Fibroblast of the aortic adventitia (primary cell): ENCODE measurements around the gene VN1R4. TPM values are rescaled to one million over a fixed set of nuclear protein-coding genes. Genes with fewer than 3 reads are reported as not detected.
"Not testable (repeated sequence)": the region's sequence is repeated elsewhere in the genome, so short reads cannot be mapped to it uniquely, and the experiment has no call there.

ENCODE experiments used
- DNase-seq: peaks from one replicate; pipeline ENCODE4 v3.0.0-alpha.2; 2010; ENCODE audit warnings: low read depth
- H3K4me3 ChIP-seq: 2 replicates; pipeline ENCODE4 v1.5.1; 2011; ENCODE audit warnings: low read depth, mild to moderate bottlenecking, control low read depth, low read length, moderate library complexity
- total RNA-seq: library from RNA; depleted of rRNA; stranded (reverse); fragments of >200 nt; gene quantifications from 2 replicates; pipeline ENCODE4 v1.2.3, GENCODE V29; 2012; ENCODE audit warnings: low replicate concordance
- TF ChIP-seq, protein P1 (sequence below): IDR thresholded peaks from 2 replicates; pipeline ENCODE4 v1.5.1; 2011; ENCODE audit warnings: mild to moderate bottlenecking, low read length, control low read depth, inconsistent platforms; ENCODE audit not compliant: insufficient read depth

Gene VN1R4
- total RNA-seq, 1 donor: not detected

DNA sequence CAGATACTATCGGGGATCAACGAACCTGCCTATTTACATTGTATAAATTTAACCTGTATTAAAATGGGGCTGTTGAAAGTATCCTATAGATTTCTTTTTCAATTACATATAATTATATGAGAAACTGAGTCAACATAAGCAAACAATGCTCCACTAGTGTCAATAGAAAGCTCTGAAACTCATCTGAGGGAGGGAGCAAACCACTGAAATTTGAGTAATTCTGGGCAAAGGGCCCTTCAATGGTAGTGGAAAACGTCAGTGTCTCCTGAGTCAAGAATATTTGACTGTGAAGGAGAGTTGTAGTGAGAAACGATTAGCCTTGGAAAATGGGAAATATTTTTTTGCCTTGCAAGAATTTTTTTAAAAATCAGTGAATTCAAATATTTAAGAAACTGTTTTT lies 17.6 kb upstream of the VN1R4 start:
- H3K4me3 ChIP-seq: no peak overlapping the region
- TF ChIP-seq, protein P1, sequence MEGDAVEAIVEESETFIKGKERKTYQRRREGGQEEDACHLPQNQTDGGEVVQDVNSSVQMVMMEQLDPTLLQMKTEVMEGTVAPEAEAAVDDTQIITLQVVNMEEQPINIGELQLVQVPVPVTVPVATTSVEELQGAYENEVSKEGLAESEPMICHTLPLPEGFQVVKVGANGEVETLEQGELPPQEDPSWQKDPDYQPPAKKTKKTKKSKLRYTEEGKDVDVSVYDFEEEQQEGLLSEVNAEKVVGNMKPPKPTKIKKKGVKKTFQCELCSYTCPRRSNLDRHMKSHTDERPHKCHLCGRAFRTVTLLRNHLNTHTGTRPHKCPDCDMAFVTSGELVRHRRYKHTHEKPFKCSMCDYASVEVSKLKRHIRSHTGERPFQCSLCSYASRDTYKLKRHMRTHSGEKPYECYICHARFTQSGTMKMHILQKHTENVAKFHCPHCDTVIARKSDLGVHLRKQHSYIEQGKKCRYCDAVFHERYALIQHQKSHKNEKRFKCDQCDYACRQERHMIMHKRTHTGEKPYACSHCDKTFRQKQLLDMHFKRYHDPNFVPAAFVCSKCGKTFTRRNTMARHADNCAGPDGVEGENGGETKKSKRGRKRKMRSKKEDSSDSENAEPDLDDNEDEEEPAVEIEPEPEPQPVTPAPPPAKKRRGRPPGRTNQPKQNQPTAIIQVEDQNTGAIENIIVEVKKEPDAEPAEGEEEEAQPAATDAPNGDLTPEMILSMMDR: no peak
- DNase-seq: no peak

DNA sequence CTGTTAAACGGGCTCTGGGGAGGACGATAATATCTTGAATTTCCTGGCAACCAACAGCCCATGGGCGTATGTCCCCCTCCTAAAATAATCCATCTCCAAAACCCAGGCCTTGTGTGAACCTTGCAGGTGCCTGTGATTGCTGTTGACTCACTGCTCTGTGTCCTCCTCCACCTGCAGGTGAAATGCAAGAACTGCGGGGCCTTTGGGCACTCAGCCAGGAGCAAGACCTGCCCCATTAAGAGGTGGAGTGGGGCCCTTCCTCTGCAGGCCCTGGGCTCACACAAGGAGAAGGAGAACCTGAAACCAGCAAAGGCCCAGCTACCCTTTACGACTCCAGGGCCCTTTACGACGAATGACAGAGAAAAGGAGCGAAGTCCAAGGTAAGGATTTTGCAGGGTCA lies 14.4 kb upstream of the VN1R4 start:
- not testable (repeated sequence) for DNase-seq, H3K4me3 ChIP-seq

DNA sequence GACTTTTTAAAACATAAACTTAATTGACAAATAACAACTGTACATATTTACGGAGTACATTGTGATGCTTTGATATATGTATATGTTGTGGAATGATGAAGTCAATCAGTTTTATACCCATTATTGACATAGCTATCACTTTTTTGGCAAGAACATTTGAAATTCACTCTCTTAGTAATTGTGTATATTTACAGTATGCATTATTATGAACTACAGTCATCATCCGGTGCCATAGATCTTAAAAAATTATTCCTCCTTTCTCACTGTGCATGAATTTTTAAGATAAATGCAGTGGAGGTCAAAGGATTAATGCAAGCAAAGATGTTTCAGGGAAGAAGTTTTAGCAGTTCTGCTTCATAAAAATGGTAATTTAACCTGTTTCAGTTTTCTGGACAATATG lies 8.0 kb upstream of the VN1R4 start:
- no peak overlapping the region for H3K4me3 ChIP-seq
- no peak for DNase-seq
- TF ChIP-seq, protein P1: no peak

DNA sequence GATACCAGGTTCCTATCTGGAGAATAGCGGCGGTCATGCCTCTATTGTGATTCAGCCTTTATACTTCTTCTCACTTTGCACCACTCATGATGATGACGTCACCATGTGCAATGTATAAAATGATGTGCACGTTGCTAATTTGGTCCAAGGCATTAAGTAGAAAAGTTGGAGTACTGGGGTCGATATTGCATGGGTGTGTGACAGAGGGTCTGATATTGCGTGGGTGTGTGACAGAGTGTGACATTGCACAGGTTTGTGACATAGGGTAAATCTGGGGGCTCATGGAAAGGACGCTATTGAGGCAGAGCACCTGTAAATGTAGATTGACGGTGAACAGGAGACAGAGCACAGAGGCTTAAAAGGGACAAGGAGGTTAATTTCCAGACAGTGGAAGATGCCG lies 4.5 kb upstream of the VN1R4 start:
- TF ChIP-seq, protein P1: no peak
- H3K4me3 ChIP-seq: no peak overlapping the region
- no peak for DNase-seq

DNA sequence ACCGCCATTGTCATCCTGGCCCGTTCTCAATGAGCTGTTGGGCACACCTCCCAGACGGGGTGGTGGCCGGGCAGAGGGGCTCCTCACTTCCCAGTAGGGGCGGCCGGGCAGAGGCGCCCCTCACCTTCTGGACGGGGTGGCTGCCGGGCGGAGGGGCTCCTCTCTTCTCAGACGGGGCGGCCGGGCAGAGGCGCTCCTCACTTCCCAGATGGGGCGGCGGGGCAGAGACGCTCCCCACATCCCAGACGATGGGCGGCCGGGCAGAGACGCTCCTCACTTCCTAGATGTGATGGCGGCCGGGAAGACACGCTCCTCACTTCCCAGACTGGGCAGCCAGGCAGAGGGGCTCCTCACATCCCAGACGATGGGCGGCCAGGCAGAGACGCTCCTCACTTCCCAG lies 2.3 kb upstream of the VN1R4 start:
- H3K4me3 ChIP-seq, DNase-seq: not testable (repeated sequence)

DNA sequence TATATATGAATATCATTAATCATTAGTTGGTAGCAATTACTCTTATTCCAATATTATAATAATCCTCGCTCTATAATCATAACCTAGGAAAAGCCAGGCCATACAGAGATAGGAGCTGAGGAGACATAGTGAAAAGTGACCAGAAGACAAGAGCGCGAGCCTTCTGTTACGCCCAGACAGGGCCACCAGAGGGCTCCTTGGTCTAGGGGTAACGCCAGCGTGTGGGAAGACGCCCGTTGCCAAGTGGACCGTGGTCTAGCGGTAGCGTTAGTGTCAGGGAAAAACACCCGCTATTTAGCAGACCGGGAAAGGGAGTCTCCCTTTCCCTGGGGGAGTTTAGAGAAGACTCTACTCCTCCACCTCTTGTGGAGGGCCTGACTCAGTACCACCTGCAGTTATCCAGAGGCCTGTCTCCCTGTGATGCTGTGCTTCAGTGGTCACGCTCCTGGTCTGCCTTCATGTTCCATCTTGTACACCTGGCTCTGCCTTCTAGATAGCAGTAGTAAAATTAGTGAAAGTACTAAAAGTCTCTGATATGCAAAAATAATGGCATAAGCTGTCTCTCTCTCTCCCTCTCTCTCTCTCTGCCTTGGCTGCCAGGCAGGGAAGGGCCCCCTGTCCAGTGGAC lies 9.7 kb downstream of the VN1R4 start, which contains the start of gene VN1R2:
Gene VN1R2 (plus strand): TSS at position 578 of the 628 bp plus-strand sequence. CDS start 84 bp downstream, outside the sequence.
- not testable (repeated sequence) for DNase-seq, H3K4me3 ChIP-seq

DNA sequence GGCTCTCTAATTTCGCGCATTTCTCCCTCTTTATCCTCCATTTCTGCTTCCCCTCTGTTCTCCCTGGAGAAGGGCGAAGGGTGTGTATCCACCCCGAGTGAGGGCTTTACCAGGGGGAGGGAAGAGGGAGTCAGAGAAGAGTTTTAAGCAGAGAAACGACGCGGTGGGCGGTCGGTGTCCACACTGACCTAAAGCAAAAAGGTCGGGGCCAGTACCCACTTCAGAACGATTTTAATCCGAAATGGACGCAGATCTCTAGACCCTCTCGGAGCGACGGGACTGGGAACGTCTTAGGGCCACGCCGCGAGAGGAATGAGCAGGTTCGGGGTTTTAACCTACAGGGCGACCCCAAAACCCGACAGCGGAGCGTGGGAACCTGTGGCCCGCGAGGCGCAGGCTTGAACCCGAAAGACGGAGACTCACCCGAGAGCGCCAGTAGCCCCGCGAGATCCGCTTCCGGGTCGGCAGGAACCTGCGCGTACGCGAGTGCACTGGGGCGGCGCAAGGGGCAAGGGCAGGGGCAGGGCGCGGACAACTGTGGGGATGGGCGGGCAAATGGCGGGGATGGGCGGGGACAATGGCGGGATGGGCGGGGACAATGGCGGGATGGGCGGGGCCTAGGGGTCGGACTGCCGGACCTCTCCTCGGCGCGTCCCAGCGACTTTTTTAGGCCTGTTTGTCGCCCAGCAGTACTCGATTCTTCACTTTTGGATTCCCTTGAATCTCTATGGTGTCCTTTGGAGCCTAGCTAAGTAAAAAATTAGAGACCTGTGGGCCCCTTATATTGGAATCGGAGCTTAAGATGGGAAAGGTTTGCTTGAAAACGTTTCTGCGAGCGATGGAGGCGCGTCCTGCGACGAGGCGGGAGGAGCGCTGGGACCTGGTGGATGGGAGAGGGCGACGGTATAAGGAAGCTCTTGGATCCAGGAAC lies 12.8 kb downstream of the VN1R4 start, which contains the start of gene ZNF677:
Gene ZNF677 (minus strand): TSS at position 463 of the 931 bp plus-strand sequence. CDS start 3,323 bp downstream, outside the sequence.
- DNase-seq: peak; percentile 83
- TF ChIP-seq, protein P1: no peak
- H3K4me3 ChIP-seq: peak within 1 kb of the TSS; percentile 93

DNA sequence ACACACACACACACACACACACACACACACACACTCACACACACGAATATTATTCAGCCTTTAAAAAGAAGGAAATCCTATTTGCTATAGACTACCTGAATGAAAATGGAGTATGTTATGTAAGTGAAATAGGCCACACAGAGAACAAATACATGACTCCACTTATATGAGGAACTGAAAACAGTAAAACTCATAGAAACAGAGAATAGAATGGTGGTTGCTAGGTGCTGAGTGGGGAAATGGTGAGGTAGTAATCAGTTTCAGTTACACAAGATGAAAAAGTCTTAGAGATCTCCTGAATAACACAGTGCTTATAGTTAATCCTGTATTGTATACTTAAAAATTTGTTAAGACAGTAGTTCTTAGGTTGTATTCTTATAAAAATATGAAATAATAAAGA lies 21.0 kb downstream of the VN1R4 start:
- no peak overlapping the region for H3K4me3 ChIP-seq
- no peak for DNase-seq
- TF ChIP-seq, protein P1: no peak
